Brain microvascular endothelial cell (primary cell): ENCODE results near the gene RAD18.

ENCODE experiments used
- DNase-seq: peaks from one replicate; pipeline ENCODE4 v3.0.0-alpha.2; 2020
- H3K27ac ChIP-seq: fragments of 250-450 bp; sonication (Bioruptor Pico); 2 replicates; pipeline ENCODE4 v1.5.1; 2020; ENCODE audit warnings: mild to moderate bottlenecking, moderate library complexity
- H3K27me3 ChIP-seq: fragments of 250-450 bp; sonication (Bioruptor Pico); replicated peaks from 2 replicates; pipeline ENCODE4 v1.5.1; 2020; ENCODE audit warnings: mild to moderate bottlenecking
- H3K36me3 ChIP-seq: fragments of 250-450 bp; sonication (Bioruptor Pico); replicated peaks from 2 replicates; pipeline ENCODE4 v1.5.1; 2020; ENCODE audit warnings: mild to moderate bottlenecking
- H3K4me3 ChIP-seq: 2 replicates; pipeline ENCODE4 v1.5.1; 2011; ENCODE audit warnings: low read depth, mild to moderate bottlenecking, control low read depth, low read length, moderate library complexity
- CTCF ChIP-seq: IDR thresholded peaks from 2 replicates; pipeline ENCODE4 v1.5.1; 2011; ENCODE audit warnings: low read depth, mild to moderate bottlenecking, moderate library complexity, low read length, control low read depth, inconsistent platforms; ENCODE audit errors: missing control alignments
- in situ Hi-C: cut with HindIII; loops from 2 replicates; pipeline ENCODE4 v1.10.0; 2017; ENCODE audit warnings: low sequenced_read_pairs, low pct_ligation_motif_present

RAD18 gene

GRCh38 chr3:8865697-8866096, 97.6 kb downstream of the RAD18 start:
- Histone ChIP-seq H3K27ac (no peak overlapping the region), H3K27me3 (no peaks in the 10 kb centered on the region), H3K36me3 (no peaks in the 10 kb centered on the region), H3K4me3 (no peak overlapping the region)
- in situ Hi-C loops, result no loop called here
- no peak for TF ChIP-seq CTCF
- DNase-seq, result no peak

- no peak overlapping the region for H3K27ac ChIP-seq
- no peak for DNase-seq
These were observed 98.6 kb downstream of the RAD18 start for GRCh38 chr3:8864402-8865350.

GRCh38 chr3:8863891-8864290, 99.4 kb downstream of the RAD18 start:
- no peak for DNase-seq
- in situ Hi-C loops, result no loop called here
- H3K27ac ChIP-seq, result no peak overlapping the region
- H3K27me3 ChIP-seq, result no peaks in the 10 kb centered on the region
- H3K36me3 ChIP-seq, result no peaks in the 10 kb centered on the region
- no peak overlapping the region for H3K4me3 ChIP-seq
- TF ChIP-seq CTCF, result no peak

More at GRCh38 chr3:8864402-8865350, 98.6 kb downstream of the RAD18 start:
- H3K4me3 ChIP-seq, result no peak overlapping the region
- TF ChIP-seq CTCF, result no peak
- in situ Hi-C loops, result no loop called here
- H3K36me3 ChIP-seq, result no peaks in the 10 kb centered on the region
- H3K27me3 ChIP-seq, result no peaks in the 10 kb centered on the region

GRCh38 chr3:8857720-8858367, 105.4 kb downstream of the RAD18 start:
- H3K27me3 ChIP-seq, result no peaks in the 10 kb centered on the region
- DNase-seq, result no peak
- no peak overlapping the region for H3K4me3 ChIP-seq
- in situ Hi-C loops, result no loop called here
- TF ChIP-seq CTCF, result no peak
- no peaks in the 10 kb centered on the region for H3K36me3 ChIP-seq
- no peak overlapping the region for H3K27ac ChIP-seq

GRCh38 chr3:8856721-8857120, 106.6 kb downstream of the RAD18 start:
- no peak for TF ChIP-seq CTCF
- peak; percentile 37 for DNase-seq
- Histone ChIP-seq H3K27ac (no peak overlapping the region), H3K4me3 (no peak overlapping the region), H3K36me3 (no peaks in the 10 kb centered on the region), H3K27me3 (no peaks in the 10 kb centered on the region)
- in situ Hi-C loops, result no loop called here
